IMR-90 (cell line): ENCODE measurements around the gene UNKL. TPM values are rescaled to one million over a fixed set of nuclear protein-coding genes. Genes with fewer than 3 reads are reported as not detected.

Experiments used
- ATAC-seq: fragments of 200-7000 bp; cut with Tn5 transposase; 2 replicates; pipeline ENCODE4 v1.9.1; 2020; ENCODE audit warnings: low read depth, mild to moderate bottlenecking, moderate library complexity
- BruUV-seq: library from RNA; stranded (reverse); fragments of 400-500 nt; replicated peaks from 2 replicates; lab custom pipeline; 2021; lab: Mats Ljungman, UMichigan
- CTCF ChIA-PET: fragments of 300-600 bp; formaldehyde crosslinking; extraction: SDS; loops from one replicate; lab custom pipeline; 2021; ENCODE audit warnings: antibody characterized with exemption; lab: Yijun Ruan, JAX
- POLR2A ChIA-PET: fragments of 300-600 bp; sonication (Branson Sonifier 250); formaldehyde crosslinking; loops from one replicate; lab custom pipeline; 2022; ENCODE audit warnings: antibody characterized with exemption; ENCODE audit not compliant: unreplicated experiment; lab: Charles Lee
- DNase-seq: peaks from one replicate; pipeline ENCODE4 v3.0.0; 2013
- H2AFZ ChIP-seq: replicated peaks from 2 replicates; pipeline ENCODE3; 2013; ENCODE audit warnings: low read length, mild to moderate bottlenecking; ENCODE audit not compliant: poor library complexity
- H2AK5ac ChIP-seq: 2 replicates; pipeline ENCODE4 v1.6.1; 2013; ENCODE audit warnings: low read depth, low read length, inconsistent platforms
- H2AK9ac ChIP-seq: replicated peaks from 2 replicates; pipeline ENCODE3; 2013; ENCODE audit warnings: mild to moderate bottlenecking, low read depth, low read length, moderate library complexity; ENCODE audit not compliant: poor library complexity
- H2BK120ac ChIP-seq: 2 replicates; pipeline ENCODE4 v1.6.1; 2013; ENCODE audit warnings: low read depth, low read length, inconsistent platforms
- H2BK15ac ChIP-seq: 3 replicates; pipeline ENCODE4 v1.6.1; 2013; ENCODE audit warnings: low read depth, low read length, inconsistent platforms
- H2BK20ac ChIP-seq: 2 replicates; pipeline ENCODE4 v1.6.1; 2013; ENCODE audit warnings: low read depth, mild to moderate bottlenecking, inconsistent platforms, low read length, moderate library complexity
- H2BK5ac ChIP-seq: 2 replicates; pipeline ENCODE4 v1.6.1; 2013; ENCODE audit warnings: mild to moderate bottlenecking, low read depth, low read length, inconsistent platforms; ENCODE audit not compliant: poor library complexity, severe bottlenecking
- H3K14ac ChIP-seq: replicated peaks from 2 replicates; pipeline ENCODE4 v1.6.1; 2013; ENCODE audit warnings: low read depth, low read length, inconsistent platforms
- H3K18ac ChIP-seq: 2 replicates; pipeline ENCODE4 v1.6.1; 2013; ENCODE audit warnings: low read depth, low read length, control low read depth
- H3K23ac ChIP-seq: 2 replicates; pipeline ENCODE4 v1.6.1; 2013; ENCODE audit warnings: low read depth, low read length, inconsistent platforms
- H3K27ac ChIP-seq: 2 replicates; pipeline ENCODE4 v1.5.1; 2013; ENCODE audit warnings: mild to moderate bottlenecking, control low read depth, low read length; ENCODE audit not compliant: insufficient read depth
- H3K27me3 ChIP-seq: 2 replicates; pipeline ENCODE4 v1.6.1; 2013; ENCODE audit warnings: low read length; ENCODE audit not compliant: control insufficient read depth, insufficient read depth
- H3K36me3 ChIP-seq: 2 replicates; pipeline ENCODE4 v1.6.1; 2013; ENCODE audit warnings: low read length, mixed read lengths; ENCODE audit not compliant: control insufficient read depth, insufficient read depth
- H3K4ac ChIP-seq: 2 replicates; pipeline ENCODE4 v1.6.1; 2013; ENCODE audit warnings: low read depth, low read length, inconsistent platforms
- H3K4me1 ChIP-seq: 2 replicates; pipeline ENCODE4 v1.6.1; 2013; ENCODE audit warnings: low read length, mixed read lengths; ENCODE audit not compliant: control insufficient read depth, insufficient read depth
- H3K4me2 ChIP-seq: 2 replicates; pipeline ENCODE4 v1.6.1; 2013; ENCODE audit warnings: low read depth, mild to moderate bottlenecking, control low read depth, low read length, moderate library complexity
- H3K4me3 ChIP-seq: 2 replicates; pipeline ENCODE4 v1.5.1; 2013; ENCODE audit warnings: low read depth, mild to moderate bottlenecking, control low read depth, low read length, moderate library complexity; ENCODE audit not compliant: insufficient read depth
- H3K56ac ChIP-seq: 2 replicates; pipeline ENCODE4 v1.6.1; 2013; ENCODE audit warnings: low read length, inconsistent platforms; ENCODE audit not compliant: insufficient read depth; ENCODE audit errors: extremely low read depth
- H3K79me1 ChIP-seq, 2 experiments: 2 replicates each; pipeline ENCODE4 v1.6.1; 2013; ENCODE audit warnings: low read length in 2 of 2, inconsistent platforms in 1 of 2, low read depth in 1 of 2
- H3K9ac ChIP-seq: 2 replicates; pipeline ENCODE4 v1.6.1; 2013; ENCODE audit warnings: low read depth, low read length, control low read depth
- H3K9me1 ChIP-seq: 2 replicates; pipeline ENCODE4 v1.6.1; 2013; ENCODE audit warnings: low read length, inconsistent platforms; ENCODE audit not compliant: insufficient read depth
- H3K9me3 ChIP-seq: 2 replicates; pipeline ENCODE4 v1.6.1; 2013; ENCODE audit warnings: low read length; ENCODE audit not compliant: control insufficient read depth, insufficient read depth
- H4K20me1 ChIP-seq: 2 replicates; pipeline ENCODE4 v1.6.1; 2013; ENCODE audit warnings: low read length, inconsistent platforms; ENCODE audit not compliant: insufficient read depth
- H4K5ac ChIP-seq: 2 replicates; pipeline ENCODE4 v1.6.1; 2013; ENCODE audit warnings: mild to moderate bottlenecking, low read depth, low read length, control low read depth
- H4K8ac ChIP-seq, 2 experiments: 2 replicates each; pipeline ENCODE4 v1.6.1; 2013; ENCODE audit warnings: low read depth in 2 of 2, low read length in 2 of 2, control low read depth in 1 of 2, inconsistent platforms in 1 of 2
- H4K91ac ChIP-seq: 2 replicates; pipeline ENCODE4 v1.6.1; 2013; ENCODE audit warnings: low read depth, low read length, inconsistent platforms; ENCODE audit not compliant: insufficient read depth
- MAZ ChIP-seq: IDR thresholded peaks from 2 replicates; pipeline ENCODE4 v1.6.1; 2012; ENCODE audit warnings: low read depth, mild to moderate bottlenecking, low read length, improper control_type of control experiment, moderate library complexity, borderline replicate concordance
- WGBS, 2 experiments: methylation state at CpG; one replicate each; pipeline versions ENCODE4 v1.1.5 to v1.1.7; 2013; ENCODE audit warnings: missing lambda C conversion rate in 2 of 2; ENCODE audit not compliant: insufficient read length in 1 of 2; ENCODE audit errors: extremely low coverage in 2 of 2; 5-methylcytosine and 5-hydroxymethylcytosine counted together
- dilution Hi-C: fragments of 300-500 bp; cut with HindIII; formaldehyde crosslinking; loops from one replicate; pipeline ENCODE4 v1.14.3; 2018; ENCODE audit warnings: low sequenced_read_pairs; ENCODE audit not compliant: unreplicated experiment
- in situ Hi-C: fragments of 300-500 bp; cut with MboI; formaldehyde crosslinking; loops from 3 replicates; pipeline ENCODE4 v1.14.3; 2019; ENCODE audit warnings: low sequenced_read_pairs, inconsistent platforms, mixed read lengths
- intact Hi-C: fragments of 100-400 bp; cut with micrococcal nuclease; formaldehyde crosslinking; loops from 2 replicates; pipeline ENCODE4 v1.10.0; 2022
- polyA plus RNA-seq, 3 experiments: library from polyadenylated mRNA; depleted of rRNA; stranded (reverse); fragments of >200 nt; gene quantifications; 2 replicates each; pipeline ENCODE4 v1.2.3, GENCODE V29; 2012; ENCODE audit warnings: low replicate concordance in 1 of 3
- total RNA-seq: library from RNA; depleted of rRNA; stranded (reverse); fragments of >200 nt; gene quantifications from 2 replicates; pipeline ENCODE4 v1.2.3, GENCODE V29; 2012

The UNKL gene
- total and polyA plus RNA-seq, 2 of the 4 experiments (the other 2 are of a cell fraction): 4.1 to 13.3 TPM

- no peak overlapping the region for H3K4ac ChIP-seq
- no peak overlapping the region for H3K4me3 ChIP-seq
- dilution Hi-C loops (no loop called here), in situ Hi-C loops (no loop called here), intact Hi-C loops (no loop called here)
- no peak overlapping the region for H3K23ac ChIP-seq
- no peak overlapping the region for H2BK20ac ChIP-seq
- BruUV-seq: no TSS peak
- POLR2A ChIA-PET: no interaction called here
- H2AK5ac ChIP-seq: no peak overlapping the region
- H3K9me3 ChIP-seq: peaks cover 3% of the 10 kb centered on the region; the same call in 1 of the 2 replicates
- no peaks in the 10 kb centered on the region for H3K79me1 ChIP-seq
- no peak overlapping the region for H4K91ac ChIP-seq
- no peak overlapping the region for H2BK120ac ChIP-seq
- no peaks in the 10 kb centered on the region for H3K36me3 ChIP-seq
- H3K56ac ChIP-seq: no peak overlapping the region
- H3K27me3 ChIP-seq: peaks cover 55% of the 10 kb centered on the region
- WGBS, 2 experiments: 60% methylated on average over 1 of the region's 9 CpGs; no CpG with 5 or more reads in 1 of the 2 experiments
- no peak overlapping the region for H3K27ac ChIP-seq
- H3K9ac ChIP-seq: no peak overlapping the region
- H3K14ac ChIP-seq: no peak overlapping the region
- ATAC-seq (no peak), DNase-seq (no peak)
- peaks cover 7% of the 10 kb centered on the region for H3K4me1 ChIP-seq
- H3K9me1 ChIP-seq: no peaks in the 10 kb centered on the region
- no peak for TF ChIP-seq MAZ
- peak overlapping the region; percentile 21 for H2AFZ ChIP-seq
- H3K18ac ChIP-seq: no peak overlapping the region
- no peak overlapping the region for H2BK5ac ChIP-seq
- H4K20me1 ChIP-seq: no peaks in the 10 kb centered on the region; the same call in 1 of the 2 replicates
- no peak overlapping the region for H4K5ac ChIP-seq
- H3K4me2 ChIP-seq: no peak overlapping the region
- no peak overlapping the region for H2AK9ac ChIP-seq
- no peak overlapping the region for H2BK15ac ChIP-seq
- no peak overlapping the region for H4K8ac ChIP-seq
- CTCF ChIA-PET: no interaction called here
Observed at GRCh38 chr16:1334739-1335138, 79.8 kb downstream of the UNKL start.
